GM19023 (cell line): ENCODE measurements around the gene OR51B2.
"Not testable (repeated sequence)": the region's sequence is repeated elsewhere in the genome, so short reads cannot be mapped to it uniquely, and the experiment has no call there.

Source experiments
- ATAC-seq: cut with Tn5 transposase; IDR thresholded peaks from one replicate; pipeline ENCODE4 v1.9.1; 2021; ENCODE audit warnings: mild to moderate bottlenecking, moderate library complexity; ENCODE audit not compliant: unreplicated experiment

OR51B2 gene

DNA sequence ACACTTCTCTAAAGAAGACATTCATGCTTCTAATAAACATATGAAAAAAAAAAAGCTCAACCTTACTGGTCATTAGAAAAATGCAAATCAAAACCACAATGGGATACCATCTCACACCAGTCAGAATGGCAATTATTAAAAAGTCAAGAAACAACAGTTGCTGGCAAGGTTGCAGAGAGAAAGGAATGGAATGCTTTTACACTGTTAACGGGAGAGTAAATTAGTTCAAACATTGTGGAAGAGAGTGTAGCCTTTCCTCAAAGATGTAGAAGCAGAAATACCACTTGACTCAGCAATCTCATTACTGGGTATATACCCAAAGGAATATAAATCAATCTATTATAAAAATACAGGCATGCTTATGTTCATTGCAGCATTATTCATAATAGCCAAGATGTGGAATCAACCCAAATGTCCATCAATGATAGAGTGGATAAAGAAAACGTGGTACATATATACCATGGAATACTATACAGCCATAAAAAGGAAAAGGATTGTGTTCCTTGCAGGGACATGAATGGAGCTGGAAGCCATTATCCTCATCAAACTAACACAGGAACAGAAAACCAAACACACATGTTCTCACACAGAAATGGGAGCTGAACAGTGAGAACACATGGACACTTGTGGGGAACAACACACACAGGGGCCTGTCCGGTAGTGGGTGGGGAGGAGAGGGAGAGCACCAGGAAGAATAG, 10.6 kb downstream of the OR51B2 start:
- not testable (repeated sequence) for ATAC-seq

DNA sequence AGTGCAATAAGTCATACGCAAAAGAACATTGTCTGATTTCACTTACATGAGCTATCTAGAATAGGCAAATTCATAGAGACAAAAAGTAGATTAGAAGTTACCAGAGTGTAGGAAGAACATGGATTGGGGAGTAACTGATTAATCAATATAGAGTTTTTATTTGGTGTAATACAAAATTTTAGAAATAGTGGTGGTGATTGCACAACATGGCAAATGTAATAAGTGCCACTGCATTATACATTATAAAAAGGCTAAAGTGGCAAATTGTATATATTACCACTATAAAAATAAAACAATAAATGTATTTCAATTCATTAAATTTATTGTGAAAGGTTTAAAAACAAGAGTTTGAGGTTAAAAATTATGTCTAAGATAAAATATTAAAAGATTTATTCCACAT, 13.7 kb downstream of the OR51B2 start:
- ATAC-seq = no peak

DNA sequence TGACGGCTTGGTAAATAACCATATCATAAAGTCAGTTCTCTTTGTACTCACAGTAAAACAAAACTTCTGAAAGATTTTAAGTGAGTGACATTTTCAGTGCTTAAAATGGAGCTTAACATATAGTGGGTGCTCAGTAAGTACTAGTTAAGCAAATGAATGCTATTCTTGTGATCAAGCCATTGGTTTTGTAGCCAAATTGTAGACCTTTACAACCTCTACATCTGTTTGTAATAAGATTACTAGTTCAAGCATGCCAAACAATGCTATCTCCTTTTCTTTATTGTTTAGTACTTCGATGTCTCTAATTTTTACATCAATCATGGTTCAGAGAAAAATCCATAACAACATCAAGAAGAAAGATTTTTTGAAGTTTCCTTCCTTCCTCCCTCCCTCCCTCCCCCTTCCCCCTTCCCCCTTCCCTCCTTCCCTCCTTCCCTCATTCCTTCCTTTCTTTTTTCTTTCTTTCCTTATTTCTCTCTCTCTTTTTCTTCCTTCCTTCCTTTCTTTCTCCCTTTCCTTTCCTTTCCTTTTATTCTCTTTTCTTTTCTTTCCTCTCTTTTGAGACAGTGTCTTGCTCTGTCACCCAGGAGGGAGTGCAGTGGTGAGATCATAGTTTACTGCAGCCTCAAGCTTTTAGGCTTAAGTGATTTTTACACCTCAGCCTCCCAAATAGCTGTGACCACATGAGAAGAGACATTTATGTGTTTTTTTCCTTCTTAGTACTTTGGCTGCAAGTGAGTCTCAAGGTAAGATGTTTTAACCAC, 16.7 kb downstream of the OR51B2 start:
- ATAC-seq = no peak

DNA sequence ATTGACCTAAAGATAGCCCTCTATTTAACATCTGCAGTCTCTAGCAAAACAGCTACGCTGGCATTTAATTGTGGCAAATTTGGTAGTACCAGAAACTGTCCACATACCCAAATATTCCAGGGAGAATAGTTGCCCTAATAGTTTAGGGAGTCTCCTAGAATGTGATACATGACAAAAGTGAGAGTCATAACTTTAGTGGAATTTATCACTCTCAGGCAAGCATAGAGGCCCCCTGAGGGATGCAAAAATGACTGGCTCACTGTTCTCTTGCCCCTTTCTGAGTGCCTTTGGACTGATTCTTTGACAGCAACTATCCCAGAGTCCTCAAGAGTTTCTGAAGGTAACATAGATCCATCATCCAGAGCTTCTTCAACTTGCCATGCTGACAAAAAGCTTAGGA, 20.1 kb downstream of the OR51B2 start:
- no peak for ATAC-seq

- no peak for ATAC-seq
These were observed 20.5 kb downstream of the OR51B2 start for GRCh38 chr11:5303626-5304025.

DNA sequence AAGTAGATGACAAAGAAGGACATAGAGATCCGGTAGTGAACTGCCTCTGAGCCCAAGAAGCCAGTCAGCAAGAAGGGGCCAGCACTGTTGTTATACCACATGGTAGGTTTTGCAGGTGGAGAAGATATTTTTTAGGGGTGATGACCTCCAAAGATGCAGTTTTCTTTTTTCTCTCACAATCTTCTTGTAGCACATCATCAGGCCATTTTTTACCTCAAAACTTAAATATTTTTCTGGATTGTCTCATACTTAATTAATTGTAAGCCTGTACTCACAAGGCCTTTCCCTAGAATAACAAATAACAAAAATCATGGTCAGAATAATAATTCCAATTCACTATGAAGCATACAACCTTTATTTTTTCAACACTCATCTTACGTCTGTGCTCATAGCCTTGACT, 22.3 kb downstream of the OR51B2 start, which contains the start of gene OR51B4:
OR51B4 (minus strand) TSS at position 101 of the 400 bp plus-strand sequence; CDS start at position 101, 0 bp downstream.
- ATAC-seq = no peak

DNA sequence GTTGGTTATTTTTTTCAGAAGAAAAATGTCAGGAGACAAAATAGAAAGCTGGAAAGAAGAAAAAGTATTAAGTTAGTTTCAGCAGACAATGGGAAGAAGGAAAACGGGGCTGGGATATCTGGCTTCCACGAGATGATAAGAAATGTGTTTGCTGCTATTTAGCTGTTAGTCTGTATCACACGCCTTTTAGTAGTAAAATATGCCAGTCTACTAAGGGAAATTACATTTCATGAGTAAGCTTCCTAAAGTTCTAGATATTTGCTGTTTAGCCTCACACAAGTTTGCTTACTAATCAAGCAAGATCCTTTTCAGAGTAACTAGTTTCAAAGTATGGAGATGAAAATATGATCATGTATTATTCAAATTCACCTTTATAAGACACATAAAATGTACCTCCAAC, 23.8 kb downstream of the OR51B2 start:
- ATAC-seq = no peak

DNA sequence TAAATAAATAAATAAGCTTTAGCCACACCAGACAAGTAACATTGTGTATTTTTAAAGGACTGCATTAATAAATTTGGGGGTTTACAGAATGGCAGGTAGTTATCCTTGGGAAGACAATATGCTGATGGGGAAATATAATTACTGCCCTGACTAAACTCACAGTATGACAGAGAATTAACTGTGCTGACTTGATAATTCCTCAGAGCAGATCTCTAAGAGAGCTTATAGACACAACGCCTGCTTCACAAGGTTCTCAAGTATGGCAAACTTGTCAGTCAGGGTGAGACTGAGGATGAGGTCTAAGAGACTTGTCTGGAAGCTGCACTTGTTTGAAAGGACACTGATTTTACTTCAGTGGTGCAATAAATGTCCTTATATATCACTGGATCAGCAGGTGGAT, 25.6 kb downstream of the OR51B2 start:
- no peak for ATAC-seq

DNA sequence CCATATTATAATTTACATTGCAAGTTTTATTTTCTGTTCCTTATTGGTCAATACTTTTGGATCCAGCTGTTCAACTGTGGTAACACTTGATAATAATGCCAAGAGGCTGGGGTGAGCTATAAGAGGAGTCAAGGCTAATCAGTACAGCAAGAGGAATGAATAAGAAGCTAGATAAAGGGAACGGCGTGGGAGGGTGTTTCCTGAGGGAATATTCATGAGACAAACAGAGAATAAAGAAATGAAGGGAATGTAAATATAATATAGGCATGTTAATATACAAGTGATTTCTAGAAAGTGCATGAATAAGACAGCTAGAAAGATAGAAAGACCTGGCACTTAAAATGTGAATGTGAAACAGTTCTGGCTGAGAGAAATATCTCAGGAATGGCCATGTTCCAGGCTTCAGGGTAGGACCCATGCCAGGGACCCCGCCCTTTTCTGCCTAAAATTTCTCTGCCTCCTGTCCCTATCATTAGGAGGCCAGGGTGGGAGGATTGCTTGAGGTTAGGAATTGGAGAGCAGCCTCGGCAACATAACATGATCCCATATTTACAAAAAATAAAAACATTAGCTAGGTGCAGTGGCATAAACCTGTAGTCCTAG, 26.3 kb downstream of the OR51B2 start:
- no peak for ATAC-seq

DNA sequence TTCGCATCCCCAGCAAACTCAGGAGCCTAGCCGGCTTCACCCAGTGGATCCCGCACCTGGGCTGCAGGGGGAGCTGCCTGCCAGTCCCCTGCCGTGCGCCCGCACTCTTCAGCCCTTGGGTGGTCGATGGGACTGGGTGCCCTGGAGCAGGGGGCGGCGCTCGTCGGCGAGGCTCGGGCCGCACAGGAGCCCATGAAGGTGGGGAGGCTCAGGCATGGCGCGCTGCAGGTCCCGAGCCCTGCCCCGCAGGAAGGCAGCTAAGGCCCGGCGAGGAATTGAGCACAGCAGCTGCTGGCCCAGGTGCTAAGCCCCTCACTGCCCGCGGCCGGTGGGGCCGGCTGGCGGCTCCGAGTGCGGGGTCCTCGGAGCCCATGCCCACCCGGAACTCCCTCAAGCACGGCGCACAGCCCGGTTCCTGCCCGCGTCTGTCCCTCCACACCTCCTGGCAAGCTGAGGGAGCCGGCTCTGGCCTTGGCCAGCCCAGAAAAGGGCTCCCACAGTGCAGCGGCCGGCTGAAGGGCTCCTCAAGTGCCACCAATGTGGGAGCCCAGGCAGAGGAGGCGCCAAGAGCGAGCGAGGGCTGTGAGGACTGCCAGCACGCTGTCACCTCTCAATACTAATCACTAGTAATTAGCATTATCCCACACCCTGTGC, 29.6 kb downstream of the OR51B2 start:
- not testable (repeated sequence) for ATAC-seq

- ATAC-seq = no peak
These were observed 31.1 kb downstream of the OR51B2 start for GRCh38 chr11:5293028-5293427.

DNA sequence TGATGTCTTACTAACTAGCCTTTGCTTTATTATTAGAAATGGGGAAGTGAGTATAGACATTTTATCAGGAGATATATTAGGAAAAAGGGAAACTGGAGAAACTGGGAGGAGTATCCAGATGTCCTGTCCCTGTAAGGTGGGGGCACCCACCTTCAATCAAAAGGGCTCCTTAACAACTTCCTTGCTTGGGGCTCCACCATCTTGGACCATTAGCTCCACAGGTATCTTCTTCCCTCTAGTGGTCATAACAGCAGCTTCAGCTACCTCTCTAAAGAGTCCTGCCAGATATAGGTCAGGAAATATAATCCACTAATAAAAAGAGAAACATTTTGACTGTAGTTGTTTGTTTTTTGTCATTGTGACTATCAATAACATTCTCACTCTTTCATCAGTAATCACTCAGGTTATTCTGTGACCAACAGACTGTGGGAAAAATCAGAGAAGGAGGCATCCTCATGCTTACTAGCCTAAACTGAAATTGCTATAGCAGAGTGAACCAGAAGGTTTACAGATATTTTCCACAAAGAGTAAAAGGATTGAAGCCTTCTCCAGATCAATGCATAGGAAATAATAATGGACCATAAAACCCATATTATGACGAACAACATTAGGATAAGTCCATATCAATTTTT, 32.8 kb downstream of the OR51B2 start:
- ATAC-seq = peak; percentile 77

DNA sequence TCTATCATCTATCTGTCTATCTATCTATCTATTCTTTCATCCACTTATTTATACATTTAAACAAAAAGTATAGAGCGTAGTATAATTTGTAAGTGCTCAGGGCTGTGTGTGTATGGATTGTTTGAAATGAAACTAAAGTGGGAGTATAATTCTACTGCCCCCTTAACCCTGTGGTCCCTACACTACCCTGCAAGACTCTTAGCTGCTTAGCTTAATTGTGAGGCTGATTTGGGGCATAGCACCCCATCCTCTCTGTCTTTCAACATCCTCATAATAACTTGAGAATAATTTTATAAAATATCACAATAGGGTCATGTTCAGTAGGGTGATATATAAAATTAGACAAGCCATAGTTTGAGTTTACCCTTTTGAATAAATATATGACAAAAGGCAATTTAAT, 34.0 kb downstream of the OR51B2 start:
- no peak for ATAC-seq

DNA sequence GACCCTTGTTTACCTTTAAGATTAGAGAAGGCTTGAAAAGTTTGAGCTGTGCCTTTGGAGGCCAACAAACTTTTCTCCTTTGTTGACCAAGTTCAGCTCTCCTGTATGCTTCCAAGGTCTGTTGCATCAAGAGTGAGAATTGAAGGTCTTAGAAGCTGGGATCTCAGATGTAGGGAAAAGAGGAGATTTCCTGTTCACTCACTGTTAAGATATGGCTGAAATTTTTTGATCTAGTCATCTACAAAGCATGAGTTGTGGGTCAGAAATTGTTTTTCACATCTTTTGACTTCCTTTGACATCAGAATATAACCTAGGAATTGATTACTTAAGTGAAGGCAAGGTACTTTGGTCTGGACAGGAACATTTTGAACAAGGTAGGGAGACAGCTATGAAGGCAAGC, 34.4 kb downstream of the OR51B2 start:
- no peak for ATAC-seq

- no peak for ATAC-seq
These were observed 35.1 kb downstream of the OR51B2 start for GRCh38 chr11:5288906-5289550.

- ATAC-seq = no peak
These were observed 35.8 kb downstream of the OR51B2 start for GRCh38 chr11:5288108-5288905.

GRCh38 chr11:5286901-5287300, 37.2 kb downstream of the OR51B2 start:
- no peak for ATAC-seq

GRCh38 chr11:5286351-5286750, 37.7 kb downstream of the OR51B2 start:
- ATAC-seq = no peak

GRCh38 chr11:5285703-5286340, 38.3 kb downstream of the OR51B2 start:
- ATAC-seq = no peak
